GM04503 (cell line): ENCODE results near the gene TSPAN4.

ENCODE experiments used
- DNase-seq: peaks from one replicate; pipeline ENCODE4 v3.0.0-alpha.2; 2012; ENCODE audit warnings: low read depth

Gene TSPAN4

GRCh38 chr11:850775-851763, 8.4 kb downstream of the TSPAN4 start:
- no peak for DNase-seq

- DNase-seq: no peak
Measured at GRCh38 chr11:852762-853161, 10.1 kb downstream of the TSPAN4 start.

- DNase-seq: no peak
Measured at GRCh38 chr11:853682-854448, 11.2 kb downstream of the TSPAN4 start.

GRCh38 chr11:854601-855329, 12.1 kb downstream of the TSPAN4 start:
- DNase-seq: no peak

GRCh38 chr11:855330-855674, 12.7 kb downstream of the TSPAN4 start:
- DNase-seq: no peak

GRCh38 chr11:855796-856195, 13.1 kb downstream of the TSPAN4 start:
- DNase-seq: no peak

GRCh38 chr11:856397-856796, 13.7 kb downstream of the TSPAN4 start:
- DNase-seq: no peak

GRCh38 chr11:858053-858761, 15.6 kb downstream of the TSPAN4 start:
- DNase-seq: no peak

GRCh38 chr11:858762-859339, 16.2 kb downstream of the TSPAN4 start:
- no peak for DNase-seq

GRCh38 chr11:859394-860131, 16.9 kb downstream of the TSPAN4 start:
- no peak for DNase-seq

GRCh38 chr11:860234-861104, 17.8 kb downstream of the TSPAN4 start:
- DNase-seq: no peak

GRCh38 chr11:861105-861479, 18.4 kb downstream of the TSPAN4 start:
- DNase-seq: no peak

- DNase-seq: no peak
Measured at GRCh38 chr11:862081-862661, 19.5 kb downstream of the TSPAN4 start.

GRCh38 chr11:862696-863022, 20.0 kb downstream of the TSPAN4 start:
- DNase-seq: no peak

- DNase-seq: no peak
Measured at GRCh38 chr11:863023-863909, 20.6 kb downstream of the TSPAN4 start.

GRCh38 chr11:863910-864827, 21.5 kb downstream of the TSPAN4 start:
- no peak for DNase-seq

GRCh38 chr11:864898-865297, 22.2 kb downstream of the TSPAN4 start:
- no peak for DNase-seq
